NOMO-1 (cell line): ENCODE data around the gene EARS2.

Experiments
- DNase-seq, 2 experiments: peaks; one replicate each; lab custom pipeline; 2025; ENCODE audit not compliant: unreplicated experiment in 2 of 2; lab: John Stamatoyannopoulos, UW

The EARS2 gene

GRCh38 chr16:23509441-23509754 is 47.8 kb downstream of the EARS2 start:
- DNase-seq, result no peak

GRCh38 chr16:23508589-23509440 is 48.3 kb downstream of the EARS2 start:
- DNase-seq, result no peak

- DNase-seq, result no peak
Observed at GRCh38 chr16:23506606-23506994, 50.5 kb downstream of the EARS2 start.

GRCh38 chr16:23505671-23506605 is 51.2 kb downstream of the EARS2 start:
- DNase-seq, result no peak

GRCh38 chr16:23505180-23505665 is 51.9 kb downstream of the EARS2 start:
- DNase-seq, result no peak

DNA sequence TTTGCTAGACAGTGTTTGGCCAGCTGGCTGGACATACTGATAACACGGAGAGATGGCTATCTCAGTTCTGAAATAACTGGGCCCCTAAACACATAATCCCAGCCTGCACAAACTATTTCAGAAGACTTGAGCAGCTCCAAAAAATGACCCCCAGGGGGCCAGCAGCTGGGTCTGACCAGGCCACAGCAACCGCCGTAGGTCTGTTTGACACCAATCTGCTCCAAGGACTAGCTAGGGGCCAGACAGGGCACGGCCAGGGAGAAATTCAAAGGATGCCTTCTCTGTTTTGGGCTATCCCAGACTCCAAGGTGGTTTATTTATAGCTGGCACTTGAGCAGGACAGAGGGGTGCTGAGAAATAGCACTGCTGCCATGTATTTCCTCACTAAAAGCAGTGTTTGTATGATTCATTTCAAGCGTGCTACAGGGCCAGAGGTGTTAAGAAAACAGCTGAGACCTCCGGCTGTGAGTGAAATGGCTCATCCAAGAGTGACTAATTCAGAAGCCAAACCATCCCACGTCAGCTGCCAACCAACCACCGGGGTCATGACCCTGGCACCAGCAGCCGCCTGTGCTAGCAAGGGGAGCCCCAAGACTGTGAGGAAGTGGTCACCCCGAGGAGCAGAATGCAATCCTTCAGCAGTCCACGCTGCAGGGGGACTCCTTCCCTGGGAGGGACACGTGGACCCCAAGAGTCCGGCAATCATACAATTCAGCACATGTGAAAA is 52.5 kb downstream of the EARS2 start:
- DNase-seq, result peak; percentile 58 to 70

GRCh38 chr16:23504076-23504452 is 53.1 kb downstream of the EARS2 start:
- DNase-seq, result peak in 1 of 2 experiments; percentile 18

DNA sequence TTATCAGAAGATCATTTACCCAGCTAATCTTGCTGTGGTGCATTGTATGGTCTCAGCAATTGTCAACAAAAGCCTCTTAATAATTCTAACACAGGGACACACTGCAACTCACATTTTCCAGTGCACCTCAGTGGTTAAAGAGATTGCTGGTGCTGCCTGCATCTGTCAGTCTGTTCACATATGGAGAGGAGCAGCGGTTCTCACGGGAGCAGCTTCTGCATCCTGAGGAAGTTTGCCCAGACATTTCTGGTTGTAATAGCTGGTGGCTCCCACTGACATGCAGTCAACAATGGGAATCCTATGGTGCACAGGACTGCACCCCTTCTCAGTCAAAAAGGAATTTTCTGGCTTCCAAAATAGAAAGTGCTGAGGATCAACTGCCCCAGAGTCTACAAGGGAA is 54.7 kb downstream of the EARS2 start:
- no peak for DNase-seq

DNA sequence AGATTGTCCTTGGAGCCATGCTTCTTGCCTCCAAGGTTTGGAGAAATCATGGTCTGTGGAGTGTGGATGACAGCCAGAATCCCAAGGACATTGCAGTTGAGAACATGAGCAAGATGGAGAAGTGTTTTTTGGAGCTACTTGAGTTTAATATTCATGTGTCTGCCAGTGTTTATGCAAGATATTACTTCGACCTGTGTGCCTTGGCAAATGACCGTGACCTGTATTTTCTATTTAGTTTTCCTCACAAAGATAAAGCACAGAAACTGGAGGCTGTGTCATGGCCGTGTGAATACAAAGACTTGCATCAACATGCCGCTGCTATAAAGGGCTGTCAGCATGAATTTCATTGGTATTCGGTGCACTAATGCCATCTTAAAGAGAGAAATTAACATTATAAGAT is 55.9 kb downstream of the EARS2 start:
- DNase-seq, result no peak

DNA sequence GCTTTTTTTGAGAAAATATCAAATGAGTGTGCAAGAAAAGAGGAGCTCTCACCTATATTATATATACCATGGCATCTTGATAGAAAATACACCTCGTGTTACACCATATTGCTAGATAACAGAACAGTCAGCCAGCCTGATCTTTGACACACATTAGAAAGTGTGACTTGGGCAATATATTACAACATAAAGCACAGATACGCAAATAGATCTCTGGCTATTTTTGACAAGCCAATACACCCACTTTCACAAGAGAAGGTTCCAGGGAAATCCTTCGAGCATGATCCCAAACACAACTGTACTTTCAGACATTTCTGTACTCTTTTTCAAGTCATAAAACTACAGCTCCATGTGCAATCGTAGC is 56.3 kb downstream of the EARS2 start:
- DNase-seq, result peak in 1 of 2 experiments; percentile 39

DNA sequence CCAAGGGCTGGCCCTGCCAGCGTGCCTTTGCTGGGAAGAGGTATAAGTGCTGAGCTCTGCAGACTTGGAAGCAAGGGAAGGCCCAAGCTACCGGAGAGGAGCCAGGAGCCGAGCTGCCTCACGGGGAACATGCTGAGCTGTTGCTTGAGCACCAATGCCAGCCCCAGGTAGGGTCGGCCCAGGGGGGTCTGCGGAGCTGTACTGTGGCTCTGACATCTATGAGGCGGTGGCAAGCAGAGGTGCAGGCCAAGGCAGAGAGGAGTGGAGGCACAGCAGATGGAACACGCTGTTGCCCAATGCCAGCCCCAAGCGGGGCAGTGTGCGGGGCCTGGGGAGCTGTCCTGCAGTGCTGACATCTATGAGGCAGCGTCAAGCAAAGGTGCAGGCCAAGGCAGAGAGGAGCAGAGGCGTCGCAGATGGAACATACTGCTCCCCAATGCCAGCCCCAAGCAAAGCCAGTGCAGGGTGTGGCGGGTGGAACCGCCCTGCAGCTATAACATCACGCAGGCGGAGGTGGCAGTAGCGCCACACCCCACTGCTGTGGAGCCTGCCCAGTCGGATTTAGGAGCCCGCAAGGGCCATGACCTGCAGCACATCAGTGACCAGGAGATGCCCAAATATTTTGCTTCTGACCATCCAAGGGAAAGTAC is 56.8 kb downstream of the EARS2 start:
- no peak for DNase-seq

DNA sequence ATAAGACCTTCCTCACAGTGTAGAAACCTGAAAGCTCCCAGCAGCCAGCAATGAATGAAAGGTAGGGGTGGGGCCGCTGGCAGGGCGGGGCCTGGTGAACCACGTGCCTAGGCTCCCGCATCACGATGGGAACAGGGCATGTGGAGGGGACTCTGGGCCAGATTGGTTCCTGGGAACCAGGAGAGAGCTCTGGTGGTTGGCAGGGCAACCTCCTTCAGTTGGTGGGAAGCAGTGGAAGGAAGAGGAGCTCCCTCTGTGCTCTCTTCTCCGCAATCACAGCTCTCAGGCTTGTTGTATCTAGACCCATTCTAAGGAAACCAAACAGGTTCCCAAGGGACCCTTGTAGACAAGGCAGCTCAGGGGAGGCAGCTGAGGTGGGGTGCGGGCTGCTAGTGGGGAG is 57.3 kb downstream of the EARS2 start:
- no peak for DNase-seq

DNA sequence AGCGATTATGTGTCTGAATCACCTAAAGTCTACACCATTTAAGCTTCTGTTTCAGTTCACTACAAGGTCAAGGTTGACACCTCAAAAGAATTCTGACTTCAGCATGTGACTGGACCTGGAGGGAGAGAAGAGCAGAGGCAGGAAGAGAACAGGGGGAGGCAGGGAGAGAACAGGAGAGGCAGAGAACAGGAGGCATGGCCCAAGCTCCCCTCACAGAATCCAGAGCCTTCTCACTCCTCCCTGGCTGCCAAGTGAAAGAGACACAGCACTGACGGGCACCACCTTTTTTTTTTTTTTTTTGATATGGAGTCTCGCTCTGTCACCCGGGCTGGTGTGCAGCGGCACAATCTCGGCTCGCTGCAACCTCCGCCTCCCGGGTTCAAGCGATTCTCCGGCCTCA is 58.3 kb downstream of the EARS2 start:
- no peak for DNase-seq

DNA sequence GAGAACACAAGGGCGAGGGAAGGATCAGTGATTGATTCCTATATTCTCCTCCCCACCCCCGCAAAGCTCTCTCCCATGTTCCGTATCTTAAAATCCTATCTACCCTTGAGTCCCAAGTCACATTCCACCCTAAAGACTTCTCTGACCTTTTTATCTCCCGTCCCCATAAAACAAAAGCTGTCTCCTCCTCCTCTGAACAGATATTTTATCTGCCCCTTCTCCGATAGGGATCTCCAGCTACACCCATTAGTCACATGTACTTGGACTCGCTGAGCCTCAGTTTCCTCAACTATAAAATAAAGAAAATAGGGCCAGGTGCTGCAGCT is 59.6 kb downstream of the EARS2 start:
- DNase-seq, result no peak

DNA sequence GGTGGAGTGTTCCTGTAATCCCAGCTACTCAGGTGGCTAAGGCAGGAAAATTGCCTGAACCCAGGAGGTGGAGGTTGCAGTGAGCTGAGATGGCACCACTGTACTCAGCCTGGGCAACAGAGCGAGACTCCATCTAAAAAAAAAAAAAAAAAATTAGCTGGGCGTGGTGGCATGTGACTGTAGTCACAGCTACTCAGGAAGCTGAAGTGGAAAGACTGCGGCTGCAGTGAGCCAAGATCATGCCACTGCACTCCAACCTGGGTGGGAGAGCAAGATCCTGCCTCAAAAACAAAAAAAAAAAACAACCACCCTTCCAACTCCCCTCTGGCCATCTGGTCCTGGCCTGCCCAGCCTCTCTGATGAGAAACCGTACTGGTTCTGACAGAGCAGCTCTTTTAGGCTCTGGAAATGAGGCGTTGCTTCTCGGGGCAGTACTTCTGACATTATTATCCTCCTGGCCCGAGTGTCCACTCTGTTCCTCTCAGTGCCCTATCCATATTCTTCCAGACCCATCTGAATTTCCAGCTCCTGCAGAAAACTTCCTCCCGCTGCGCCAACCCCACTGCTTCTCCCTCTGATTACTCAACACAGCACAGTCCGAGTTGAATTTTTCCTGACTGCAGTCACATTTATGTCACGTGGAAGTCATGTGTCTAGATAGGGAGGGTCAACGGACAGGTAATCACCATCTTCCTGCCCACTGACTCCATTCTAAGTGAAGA is 60.2 kb downstream of the EARS2 start:
- no peak for DNase-seq

GRCh38 chr16:23495671-23496070 is 61.5 kb downstream of the EARS2 start:
- DNase-seq, result no peak

- no peak for DNase-seq
Observed at GRCh38 chr16:23494188-23494587, 63.0 kb downstream of the EARS2 start.

- DNase-seq, result no peak
Observed at GRCh38 chr16:23491490-23492391, 65.4 kb downstream of the EARS2 start.

- no peak for DNase-seq
Observed at GRCh38 chr16:23486480-23486879, 70.7 kb downstream of the EARS2 start.
